ENCODE measurements around the gene BTN1A1. TPM values are rescaled to one million over a fixed set of nuclear protein-coding genes. Genes with fewer than 3 reads are reported as not detected.
"Not testable (repeated sequence)": the region's sequence is repeated elsewhere in the genome, so short reads cannot be mapped to it uniquely, and the experiment has no call there.

Gene BTN1A1
- total RNA-seq, 1 donor from 2014 or later = not detected

GRCh38 chr6:26537160-26537845, 37.2 kb downstream of the BTN1A1 start:
- peak; percentile 95 for DNase-seq (ENCODE audit: low spot score)

- DNase-seq (ENCODE audit: low spot score) = peak; percentile 92
Observed at GRCh38 chr6:26537846-26538571, 37.9 kb downstream of the BTN1A1 start, which contains the start of gene HMGN4. HMGN4 (plus strand) TSS chr6:26538366; CDS start chr6:26545207, 6,841 bp downstream.

- DNase-seq (ENCODE audit: low spot score) = no peak
Observed at GRCh38 chr6:26538572-26538902, 38.4 kb downstream of the BTN1A1 start.

- no peak for DNase-seq (ENCODE audit: low spot score)
Observed at GRCh38 chr6:26539071-26539615, 39.0 kb downstream of the BTN1A1 start.

- no peak for DNase-seq (ENCODE audit: low spot score)
Observed at GRCh38 chr6:26541579-26541978, 41.5 kb downstream of the BTN1A1 start.

GRCh38 chr6:26543953-26544352, 43.9 kb downstream of the BTN1A1 start:
- DNase-seq (ENCODE audit: low spot score) = no peak

- DNase-seq (ENCODE audit: low spot score) = no peak
Observed at GRCh38 chr6:26544473-26544872, 44.4 kb downstream of the BTN1A1 start.

GRCh38 chr6:26545627-26546026, 45.5 kb downstream of the BTN1A1 start:
- no peak for DNase-seq (ENCODE audit: low spot score)

GRCh38 chr6:26547363-26547762, 47.3 kb downstream of the BTN1A1 start:
- not testable (repeated sequence) for DNase-seq (ENCODE audit: low spot score)

GRCh38 chr6:26550250-26550993, 50.3 kb downstream of the BTN1A1 start:
- no peak for DNase-seq (ENCODE audit: low spot score)

GRCh38 chr6:26552205-26552604, 52.1 kb downstream of the BTN1A1 start:
- DNase-seq (ENCODE audit: low spot score) = no peak

- no peak for DNase-seq (ENCODE audit: low spot score)
Observed at GRCh38 chr6:26552640-26553188, 52.6 kb downstream of the BTN1A1 start.

GRCh38 chr6:26553264-26553634, 53.1 kb downstream of the BTN1A1 start:
- DNase-seq (ENCODE audit: low spot score) = no peak

- DNase-seq (ENCODE audit: low spot score) = no peak
Observed at GRCh38 chr6:26553635-26554446, 53.7 kb downstream of the BTN1A1 start.

GRCh38 chr6:26554447-26554696, 54.3 kb downstream of the BTN1A1 start:
- no peak for DNase-seq (ENCODE audit: low spot score)

GRCh38 chr6:26554697-26555504, 54.8 kb downstream of the BTN1A1 start:
- DNase-seq (ENCODE audit: low spot score) = no peak

GRCh38 chr6:26555505-26556262, 55.6 kb downstream of the BTN1A1 start:
- DNase-seq (ENCODE audit: low spot score) = no peak

GRCh38 chr6:26556263-26557070, 56.4 kb downstream of the BTN1A1 start:
- DNase-seq (ENCODE audit: low spot score) = no peak
